OCI-LY1 (cell line): Measurements from ENCODE around the gene IL1RAPL1.

Source experiments
- CTCF ChIP-seq: fragments of 200-600 bp; sonication (generic), shearing (Covaris generic); IDR thresholded peaks from 2 replicates; pipeline ENCODE4 v1.5.1; 2017; ENCODE audit warnings: mild to moderate bottlenecking, antibody characterized with exemption, low read length, moderate library complexity, mixed read lengths
- EZH2 ChIP-seq: fragments of 200-600 bp; sonication (generic), shearing (Covaris generic); IDR thresholded peaks from 2 replicates; pipeline ENCODE4 v1.8.0; 2017; ENCODE audit warnings: borderline replicate concordance, mixed run types, mild to moderate bottlenecking, antibody characterized with exemption, low read length, moderate library complexity, mixed read lengths

GRCh38 chrX:28609003-28609402 lies 21.8 kb downstream of the IL1RAPL1 start:
- TF ChIP-seq CTCF = no peak
- TF ChIP-seq EZH2 = no peak
